ENCODE data around the gene PLPPR1.

The PLPPR1 gene

GRCh38 chr9:101047848-101048397 is 19.4 kb downstream of the PLPPR1 start:
- H3K4me3 ChIP-seq (ENCODE audit: low read depth, low read length) = no peak overlapping the region
- no peak for DNase-seq (ENCODE audit: low read depth)
- TF ChIP-seq CTCF (conservative IDR thresholded peaks at IDR 0.05; ENCODE audit: low read depth, low read length) = no peak

GRCh38 chr9:101050650-101051049 is 22.1 kb downstream of the PLPPR1 start:
- TF ChIP-seq CTCF (conservative IDR thresholded peaks at IDR 0.05; ENCODE audit: low read depth, low read length) = no peak
- DNase-seq (ENCODE audit: low read depth) = no peak
- no peak overlapping the region for H3K4me3 ChIP-seq (ENCODE audit: low read depth, low read length)

- DNase-seq (ENCODE audit: low read depth) = no peak
- H3K4me3 ChIP-seq (ENCODE audit: low read depth, low read length) = no peak overlapping the region
- TF ChIP-seq CTCF (conservative IDR thresholded peaks at IDR 0.05; ENCODE audit: low read depth, low read length) = no peak
Measured at GRCh38 chr9:101054657-101055056, 26.1 kb downstream of the PLPPR1 start.

GRCh38 chr9:101055516-101055915 is 27.0 kb downstream of the PLPPR1 start:
- H3K4me3 ChIP-seq (ENCODE audit: low read depth, low read length) = no peak overlapping the region
- no peak for DNase-seq (ENCODE audit: low read depth)
- TF ChIP-seq CTCF (conservative IDR thresholded peaks at IDR 0.05; ENCODE audit: low read depth, low read length) = no peak

- TF ChIP-seq CTCF (conservative IDR thresholded peaks at IDR 0.05; ENCODE audit: low read depth, low read length) = no peak
- DNase-seq (ENCODE audit: low read depth) = no peak
- no peak overlapping the region for H3K4me3 ChIP-seq (ENCODE audit: low read depth, low read length)
Measured at GRCh38 chr9:101062686-101063085, 34.2 kb downstream of the PLPPR1 start.

GRCh38 chr9:101063192-101063591 is 34.7 kb downstream of the PLPPR1 start:
- no peak for DNase-seq (ENCODE audit: low read depth)
- no peak overlapping the region for H3K4me3 ChIP-seq (ENCODE audit: low read depth, low read length)
- TF ChIP-seq CTCF (conservative IDR thresholded peaks at IDR 0.05; ENCODE audit: low read depth, low read length) = no peak

- no peak for TF ChIP-seq CTCF (conservative IDR thresholded peaks at IDR 0.05; ENCODE audit: low read depth, low read length)
- no peak for DNase-seq (ENCODE audit: low read depth)
- no peak overlapping the region for H3K4me3 ChIP-seq (ENCODE audit: low read depth, low read length)
Measured at GRCh38 chr9:101064206-101064605, 35.7 kb downstream of the PLPPR1 start.
